Fibroblast of skin of abdomen (primary cell): ENCODE measurements around the gene PDE3A.
"Not testable (repeated sequence)": the region's sequence is repeated elsewhere in the genome, so short reads cannot be mapped to it uniquely, and the experiment has no call there.

ENCODE experiments used
- DNase-seq: peaks from one replicate; pipeline ENCODE4 v3.0.0-alpha.2; 2013

The PDE3A gene

DNA sequence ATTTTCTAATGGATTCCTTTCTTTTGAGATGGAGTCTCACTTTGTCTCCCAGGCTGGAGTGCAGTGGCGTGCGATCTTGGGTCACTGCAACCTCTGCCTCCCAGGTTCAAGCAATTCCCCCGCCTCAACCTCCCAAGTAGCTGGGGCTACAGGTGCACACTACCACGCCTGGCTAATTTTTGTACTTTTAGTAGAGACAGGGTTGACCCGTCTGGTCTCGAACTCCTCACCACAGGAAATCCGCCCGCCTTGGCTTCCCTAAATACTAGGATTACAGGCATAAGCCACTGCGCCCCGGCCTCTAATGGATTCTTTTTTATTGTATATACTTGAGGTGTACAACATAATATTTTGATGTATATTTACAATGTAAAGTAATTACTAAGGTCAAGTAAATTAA, 186.7 kb downstream of the PDE3A start:
- no peak for DNase-seq

- no peak for DNase-seq
Measured at GRCh38 chr12:20555771-20556170, 187.4 kb downstream of the PDE3A start.

DNA sequence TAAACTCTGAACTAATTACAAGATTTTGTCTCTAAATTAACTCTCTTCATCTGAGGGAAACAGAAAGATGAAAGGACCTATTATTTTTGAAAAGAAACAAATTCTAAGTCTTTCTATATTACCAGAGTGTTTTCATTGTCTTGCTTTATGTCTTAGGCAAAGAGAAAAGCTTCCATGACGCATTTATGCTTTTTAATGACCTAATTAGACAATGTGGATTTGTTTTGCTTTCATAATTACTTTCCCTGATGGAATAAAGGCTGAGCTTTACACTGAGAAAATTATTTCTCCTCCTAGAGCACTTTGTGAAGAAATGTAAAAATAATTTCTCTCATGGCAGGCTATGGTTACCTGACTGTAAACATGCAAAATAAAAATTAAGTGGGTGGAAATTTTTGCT, 188.8 kb downstream of the PDE3A start:
- no peak for DNase-seq

GRCh38 chr12:20560935-20561334, 192.6 kb downstream of the PDE3A start:
- DNase-seq = no peak

DNA sequence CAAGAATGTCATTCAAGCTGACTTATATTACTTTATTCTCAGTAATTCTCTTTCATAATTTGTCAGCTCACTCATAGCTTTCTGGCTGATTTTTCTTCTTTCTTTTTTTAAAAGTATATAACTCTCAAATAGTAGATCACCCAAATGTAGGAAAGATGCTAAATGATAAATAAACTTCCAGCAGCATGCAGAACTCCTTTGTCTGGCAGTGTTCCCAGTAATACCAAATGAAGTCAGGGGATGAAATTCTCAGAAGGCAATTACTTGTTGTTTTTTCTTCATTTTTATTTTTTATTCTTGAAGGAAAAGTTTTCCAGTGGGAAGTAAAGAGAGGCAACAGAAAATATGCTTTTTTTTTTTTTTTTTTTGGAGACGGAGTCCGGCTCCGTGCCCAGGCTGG, 193.5 kb downstream of the PDE3A start:
- peak; percentile 5 for DNase-seq

DNA sequence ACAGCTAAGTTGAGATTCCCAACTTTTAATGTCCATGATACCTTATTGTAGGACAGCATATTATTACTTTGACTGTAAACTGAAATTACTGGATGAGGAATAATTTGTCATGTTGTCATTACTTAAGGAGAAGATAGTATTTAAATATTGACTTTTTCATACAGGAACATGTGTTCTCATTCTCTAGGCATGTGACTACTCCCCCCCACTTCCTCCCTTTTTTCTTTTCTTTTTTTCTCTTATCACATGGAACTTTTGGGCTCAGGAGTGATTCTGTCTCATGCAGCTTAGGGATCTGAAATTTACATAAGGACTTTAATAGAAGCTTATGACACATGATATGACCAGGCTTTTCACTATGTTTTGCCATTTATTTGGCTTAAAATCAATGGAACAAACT, 199.1 kb downstream of the PDE3A start:
- DNase-seq = peak; percentile 8

- DNase-seq = peak; percentile 40
Measured at GRCh38 chr12:20572451-20572850, 204.1 kb downstream of the PDE3A start.

DNA sequence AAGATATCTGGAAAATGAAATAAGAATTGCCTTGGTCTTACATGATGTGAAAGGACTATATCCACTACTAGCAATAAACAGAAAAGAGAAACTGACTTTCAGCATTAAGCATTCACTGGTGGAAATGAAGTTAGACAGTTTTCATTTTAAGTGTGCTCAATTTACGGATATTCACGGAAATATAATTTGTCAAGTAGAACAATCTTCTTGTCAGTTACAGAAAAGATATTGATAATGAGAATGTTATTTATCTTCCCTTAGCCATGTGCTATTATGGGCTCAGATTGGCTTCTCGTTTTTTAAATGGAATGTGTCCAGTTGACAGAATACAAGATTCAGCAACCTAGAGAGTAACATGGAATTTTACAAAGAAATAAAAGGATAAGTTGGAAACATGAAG, 208.2 kb downstream of the PDE3A start:
- no peak for DNase-seq

GRCh38 chr12:20577054-20577453, 208.7 kb downstream of the PDE3A start:
- no peak for DNase-seq

DNA sequence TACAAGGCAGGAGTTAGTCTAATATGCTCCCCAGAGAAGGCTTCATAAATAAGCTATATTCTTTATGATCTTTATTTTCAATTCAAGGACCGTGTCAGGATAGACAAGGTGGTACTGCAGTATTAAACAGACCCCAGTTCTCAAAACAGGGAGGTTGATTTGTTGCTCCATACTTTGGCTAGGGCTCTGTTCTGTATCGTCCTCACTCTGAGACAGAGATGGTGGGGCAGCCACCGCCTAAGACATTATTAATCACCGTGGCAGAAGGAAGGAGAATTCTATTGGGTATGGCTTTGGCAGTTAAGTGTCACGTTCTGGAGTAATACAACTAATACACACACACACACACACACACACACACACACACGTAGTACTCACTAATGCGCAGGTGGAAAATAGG, 209.8 kb downstream of the PDE3A start:
- no peak for DNase-seq

- no peak for DNase-seq
Measured at GRCh38 chr12:20585055-20585625, 216.8 kb downstream of the PDE3A start.

DNA sequence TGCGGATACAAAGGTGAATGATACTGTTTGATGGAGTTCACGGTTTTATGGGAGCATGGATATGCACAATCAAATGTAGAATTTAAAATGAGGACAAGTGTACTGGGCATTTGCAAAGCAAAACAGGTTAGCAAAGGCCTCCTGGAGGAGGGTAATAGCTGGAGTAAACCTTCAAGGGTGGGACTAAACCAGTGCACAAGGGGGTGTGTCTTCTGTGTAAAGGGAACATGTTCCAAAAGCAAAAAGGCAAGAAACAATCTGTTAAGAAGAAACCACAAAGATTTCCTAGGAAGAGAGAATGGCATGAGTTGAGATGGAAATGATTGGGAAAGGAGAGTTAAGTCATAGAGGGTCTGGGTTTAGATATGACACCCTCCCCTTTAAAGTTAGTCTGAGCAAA, 217.6 kb downstream of the PDE3A start:
- no peak for DNase-seq

GRCh38 chr12:20588042-20588441, 219.7 kb downstream of the PDE3A start:
- DNase-seq = peak; percentile 5

- no peak for DNase-seq
Measured at GRCh38 chr12:20590570-20590969, 222.2 kb downstream of the PDE3A start.

GRCh38 chr12:20592556-20592955, 224.2 kb downstream of the PDE3A start:
- DNase-seq = no peak

DNA sequence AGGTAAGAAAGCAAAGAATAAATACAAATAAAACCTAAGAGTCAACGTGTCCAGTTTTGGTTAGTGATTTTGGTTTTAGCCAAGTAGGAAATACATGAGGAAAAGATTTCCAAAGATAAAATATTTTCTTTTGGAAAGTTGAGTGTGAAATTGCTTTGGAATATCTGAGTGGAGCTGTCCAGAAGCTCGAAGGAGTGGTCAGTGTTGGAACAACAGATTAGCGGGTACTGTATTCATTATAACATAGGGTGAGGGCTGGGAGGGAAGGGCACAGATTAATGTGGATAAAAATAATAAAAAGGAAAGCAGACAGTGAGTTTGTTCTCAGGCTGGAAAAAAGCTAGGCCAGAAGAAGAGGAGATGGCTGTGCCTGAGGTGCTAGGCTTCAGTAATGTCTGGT, 225.3 kb downstream of the PDE3A start:
- DNase-seq = no peak

GRCh38 chr12:20596061-20596460, 227.7 kb downstream of the PDE3A start:
- DNase-seq = no peak

- no peak for DNase-seq
Measured at GRCh38 chr12:20599757-20600156, 231.4 kb downstream of the PDE3A start.

- DNase-seq = peak; percentile 56
Measured at GRCh38 chr12:20601668-20602280, 233.4 kb downstream of the PDE3A start.

DNA sequence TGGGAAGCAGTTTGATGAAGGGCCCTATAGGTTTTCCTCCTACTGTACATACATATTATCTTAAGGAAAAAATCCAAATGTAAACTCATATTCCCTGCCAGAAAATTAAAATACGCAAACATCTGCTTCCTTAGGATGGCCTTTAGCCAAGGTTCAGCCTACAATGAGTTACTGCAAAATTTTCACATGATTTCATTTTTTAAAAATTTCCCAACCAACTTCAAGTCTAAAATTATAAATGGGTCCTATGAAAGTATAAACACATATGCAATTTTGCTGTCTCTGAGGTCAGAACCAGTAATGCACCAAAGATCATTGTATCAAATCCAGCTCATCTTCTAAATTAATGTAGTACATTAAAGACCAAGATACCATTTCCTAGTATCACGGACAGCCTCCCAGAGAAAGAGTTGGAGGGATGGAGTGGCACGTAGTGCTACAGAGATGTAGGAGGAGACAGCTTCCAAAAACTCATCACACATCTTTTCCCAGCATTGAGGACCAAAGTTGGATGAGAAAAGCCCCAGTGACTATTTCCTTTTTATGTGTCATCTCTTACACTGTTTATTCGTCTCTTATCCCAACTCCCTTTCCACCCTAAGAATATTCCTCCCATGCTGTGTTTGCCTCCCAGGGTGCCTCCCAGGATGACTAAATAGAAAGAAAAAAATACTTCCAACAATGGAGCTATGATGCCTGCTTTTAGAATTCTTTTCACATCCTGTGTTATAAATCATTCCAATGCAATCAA, 234.5 kb downstream of the PDE3A start:
- peak; percentile 92 for DNase-seq

DNA sequence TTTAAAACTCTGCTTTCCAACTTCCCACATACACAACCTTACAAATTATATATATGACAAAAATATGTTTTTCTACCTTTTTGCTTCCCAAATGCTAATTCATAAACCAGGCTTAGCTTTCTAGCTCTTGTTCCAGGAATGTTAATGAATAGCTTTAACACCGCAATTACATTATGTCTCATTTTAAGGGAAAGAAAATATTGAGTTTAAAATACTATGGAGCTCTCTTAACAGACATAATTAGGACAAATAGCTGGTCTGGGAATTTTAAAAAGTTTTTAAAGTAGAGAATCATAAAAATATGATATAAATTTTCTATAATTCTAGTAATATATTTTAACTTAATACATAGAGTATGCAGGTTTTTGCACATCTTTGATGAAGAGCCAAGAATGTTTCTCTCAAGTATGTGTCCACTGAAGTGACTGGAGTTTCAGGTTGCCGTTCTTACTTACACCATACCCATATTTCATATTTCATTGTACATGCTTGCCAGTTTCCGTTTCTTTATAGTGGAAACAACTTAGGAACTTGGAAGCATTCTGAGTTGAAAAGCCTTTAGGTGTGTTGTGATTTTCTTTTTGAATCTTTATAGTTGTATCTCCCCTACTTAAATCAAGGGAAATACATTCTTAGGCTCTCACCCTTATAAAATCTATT, 236.2 kb downstream of the PDE3A start:
- peak; percentile 18 for DNase-seq

DNA sequence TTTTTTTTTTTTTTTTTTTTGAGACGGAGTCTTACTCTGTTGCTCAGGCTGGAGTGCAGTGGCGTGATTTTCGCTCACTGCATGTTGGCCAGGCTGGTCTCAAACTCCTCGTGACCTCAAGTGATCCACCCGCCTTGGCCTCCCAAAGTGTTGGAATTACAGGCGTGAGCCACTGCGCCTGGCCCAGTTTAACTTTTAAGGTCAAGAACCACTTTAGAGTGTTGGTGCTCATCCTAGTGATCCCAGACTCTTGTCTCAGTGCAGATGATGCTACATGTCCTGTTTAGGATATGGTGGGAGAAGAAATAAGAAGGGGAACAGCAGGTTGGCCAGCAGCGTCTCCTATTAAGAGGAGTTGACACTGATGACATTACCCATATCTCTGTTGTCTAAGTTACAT, 246.7 kb downstream of the PDE3A start:
- not testable (repeated sequence) for DNase-seq

GRCh38 chr12:20616093-20616492, 247.8 kb downstream of the PDE3A start:
- no peak for DNase-seq

- peak; percentile 65 for DNase-seq
Measured at GRCh38 chr12:20620261-20620660, 251.9 kb downstream of the PDE3A start.
